Measurements from ENCODE around the gene TOR2A. TPM values are rescaled to one million over a fixed set of nuclear protein-coding genes. Genes with fewer than 3 reads are reported as not detected.
A peak's percentile ranks its signal among the peaks of the same experiment; 100 is the strongest.

The TOR2A gene
- total RNA-seq, 1 donor from 2014 or later, result 21.9 TPM

GRCh38 chr9:127721391-127721821 is 13.7 kb downstream of the TOR2A start:
- Mint-ChIP-seq H3K9me3 (no peaks in the 10 kb centered on the region), H3K36me3 (no peaks in the 10 kb centered on the region), H3K4me1 (ENCODE audit: unreplicated experiment) (no peaks in the 10 kb centered on the region), H3K4me3 (no peak overlapping the region), H3K27ac (no peak overlapping the region), H3K27me3 (peaks cover 3% of the 10 kb centered on the region)
- TF ChIP-seq CTCF (conservative IDR thresholded peaks at IDR 0.05), result no peak
- no peak for DNase-seq (ENCODE audit: extremely low spot score, unreplicated experiment)

- DNase-seq (ENCODE audit: extremely low spot score, unreplicated experiment), result no peak
- no peak overlapping the region for H3K27ac Mint-ChIP-seq
- H3K27me3 Mint-ChIP-seq, result peaks cover 3% of the 10 kb centered on the region
- H3K4me1 Mint-ChIP-seq (ENCODE audit: unreplicated experiment), result peaks cover 4% of the 10 kb centered on the region
- H3K9me3 Mint-ChIP-seq, result no peaks in the 10 kb centered on the region
- H3K4me3 Mint-ChIP-seq, result no peak overlapping the region
- TF ChIP-seq CTCF (conservative IDR thresholded peaks at IDR 0.05), result no peak
- H3K36me3 Mint-ChIP-seq, result no peaks in the 10 kb centered on the region
Observed at GRCh38 chr9:127720865-127721227, 14.2 kb downstream of the TOR2A start.

- H3K27me3 Mint-ChIP-seq, result peaks cover 6% of the 10 kb centered on the region
- H3K4me3 Mint-ChIP-seq, result no peak overlapping the region
- no peaks in the 10 kb centered on the region for H3K36me3 Mint-ChIP-seq
- peaks cover 9% of the 10 kb centered on the region for H3K4me1 Mint-ChIP-seq (ENCODE audit: unreplicated experiment)
- no peak for TF ChIP-seq CTCF (conservative IDR thresholded peaks at IDR 0.05)
- no peak for DNase-seq (ENCODE audit: extremely low spot score, unreplicated experiment)
- H3K27ac Mint-ChIP-seq, result no peak overlapping the region
- H3K9me3 Mint-ChIP-seq, result no peaks in the 10 kb centered on the region
Observed at GRCh38 chr9:127720031-127720864, 14.8 kb downstream of the TOR2A start.

GRCh38 chr9:127717766-127718165 is 17.3 kb downstream of the TOR2A start:
- no peak for TF ChIP-seq CTCF (conservative IDR thresholded peaks at IDR 0.05)
- no peaks in the 10 kb centered on the region for H3K36me3 Mint-ChIP-seq
- no peak for DNase-seq (ENCODE audit: extremely low spot score, unreplicated experiment)
- peaks cover 6% of the 10 kb centered on the region for H3K27me3 Mint-ChIP-seq
- no peaks in the 10 kb centered on the region for H3K9me3 Mint-ChIP-seq
- no peak overlapping the region for H3K4me3 Mint-ChIP-seq
- H3K27ac Mint-ChIP-seq, result no peak overlapping the region
- H3K4me1 Mint-ChIP-seq (ENCODE audit: unreplicated experiment), result peaks cover 10% of the 10 kb centered on the region

GRCh38 chr9:127716412-127716811 is 18.7 kb downstream of the TOR2A start:
- H3K9me3 Mint-ChIP-seq, result no peaks in the 10 kb centered on the region
- H3K4me3 Mint-ChIP-seq, result peak overlapping the region; percentile 99
- DNase-seq (ENCODE audit: extremely low spot score, unreplicated experiment), result no peak
- peaks cover 10% of the 10 kb centered on the region for H3K4me1 Mint-ChIP-seq (ENCODE audit: unreplicated experiment)
- TF ChIP-seq CTCF (conservative IDR thresholded peaks at IDR 0.05), result no peak
- no peaks in the 10 kb centered on the region for H3K36me3 Mint-ChIP-seq
- H3K27me3 Mint-ChIP-seq, result peaks cover 6% of the 10 kb centered on the region
- peak overlapping the region; percentile 95 for H3K27ac Mint-ChIP-seq

All from type B pancreatic cell (in vitro differentiated cells).